GM18520 (cell line): ENCODE data around the gene PCSK6.
"Not testable (repeated sequence)": the region's sequence is repeated elsewhere in the genome, so short reads cannot be mapped to it uniquely, and the experiment has no call there.

ENCODE experiments used
- ATAC-seq: cut with Tn5 transposase; IDR thresholded peaks from one replicate; pipeline ENCODE4 v1.9.1; 2021; ENCODE audit not compliant: unreplicated experiment

Gene PCSK6

GRCh38 chr15:101434032-101434920 is 55.2 kb downstream of the PCSK6 start:
- ATAC-seq, result no peak

- ATAC-seq, result no peak
Measured at GRCh38 chr15:101433396-101433795, 56.1 kb downstream of the PCSK6 start.

- ATAC-seq, result no peak
Measured at GRCh38 chr15:101432982-101433381, 56.5 kb downstream of the PCSK6 start.

- no peak for ATAC-seq
Measured at GRCh38 chr15:101431748-101432147, 57.8 kb downstream of the PCSK6 start.

- no peak for ATAC-seq
Measured at GRCh38 chr15:101431301-101431700, 58.2 kb downstream of the PCSK6 start.

- ATAC-seq, result no peak
Measured at GRCh38 chr15:101429646-101430045, 59.9 kb downstream of the PCSK6 start.

GRCh38 chr15:101429191-101429590 is 60.3 kb downstream of the PCSK6 start:
- ATAC-seq, result no peak

GRCh38 chr15:101428758-101429157 is 60.7 kb downstream of the PCSK6 start:
- no peak for ATAC-seq

- ATAC-seq, result no peak
Measured at GRCh38 chr15:101427606-101428487, 61.7 kb downstream of the PCSK6 start.

GRCh38 chr15:101426761-101427333 is 62.7 kb downstream of the PCSK6 start:
- ATAC-seq, result no peak

- ATAC-seq, result no peak
Measured at GRCh38 chr15:101425787-101426365, 63.6 kb downstream of the PCSK6 start.

GRCh38 chr15:101424984-101425383 is 64.5 kb downstream of the PCSK6 start:
- no peak for ATAC-seq

GRCh38 chr15:101420232-101420631 is 69.3 kb downstream of the PCSK6 start:
- ATAC-seq, result no peak

- ATAC-seq, result not testable (repeated sequence)
Measured at GRCh38 chr15:101416475-101416874, 73.0 kb downstream of the PCSK6 start.

GRCh38 chr15:101413239-101413638 is 76.3 kb downstream of the PCSK6 start:
- ATAC-seq, result no peak

- no peak for ATAC-seq
Measured at GRCh38 chr15:101411581-101411980, 77.9 kb downstream of the PCSK6 start.

GRCh38 chr15:101411085-101411484 is 78.4 kb downstream of the PCSK6 start:
- ATAC-seq, result no peak

- no peak for ATAC-seq
Measured at GRCh38 chr15:101410612-101411011, 78.9 kb downstream of the PCSK6 start.

- no peak for ATAC-seq
Measured at GRCh38 chr15:101409621-101410020, 79.9 kb downstream of the PCSK6 start.

GRCh38 chr15:101407966-101408775 is 81.3 kb downstream of the PCSK6 start:
- ATAC-seq, result no peak
